Measurements from ENCODE around the gene CEACAM7.
"Not testable (repeated sequence)": the region's sequence is repeated elsewhere in the genome, so short reads cannot be mapped to it uniquely, and the experiment has no call there.

DNA sequence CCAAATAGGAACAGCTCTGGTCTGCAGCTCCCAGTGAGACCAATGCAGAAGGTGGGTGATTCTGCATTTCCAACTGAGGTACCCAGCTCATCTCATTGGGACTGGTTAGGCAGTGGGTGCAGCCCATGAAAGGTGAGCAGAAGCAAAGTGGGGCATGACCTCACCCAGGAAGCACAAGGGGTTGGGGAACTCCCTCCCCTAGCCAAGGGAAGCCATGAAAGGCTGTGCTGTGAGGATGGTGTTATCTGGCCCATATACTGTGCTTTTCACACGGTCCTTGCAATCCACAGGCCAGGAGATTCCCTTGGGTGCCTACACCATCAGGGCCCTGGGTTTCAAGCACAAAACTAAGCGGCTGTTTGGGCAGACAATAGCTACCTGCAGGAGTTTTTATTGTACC lies 31.3 kb downstream of the CEACAM7 start:
- TF ChIP-seq, protein P1, sequence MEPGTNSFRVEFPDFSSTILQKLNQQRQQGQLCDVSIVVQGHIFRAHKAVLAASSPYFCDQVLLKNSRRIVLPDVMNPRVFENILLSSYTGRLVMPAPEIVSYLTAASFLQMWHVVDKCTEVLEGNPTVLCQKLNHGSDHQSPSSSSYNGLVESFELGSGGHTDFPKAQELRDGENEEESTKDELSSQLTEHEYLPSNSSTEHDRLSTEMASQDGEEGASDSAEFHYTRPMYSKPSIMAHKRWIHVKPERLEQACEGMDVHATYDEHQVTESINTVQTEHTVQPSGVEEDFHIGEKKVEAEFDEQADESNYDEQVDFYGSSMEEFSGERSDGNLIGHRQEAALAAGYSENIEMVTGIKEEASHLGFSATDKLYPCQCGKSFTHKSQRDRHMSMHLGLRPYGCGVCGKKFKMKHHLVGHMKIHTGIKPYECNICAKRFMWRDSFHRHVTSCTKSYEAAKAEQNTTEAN (CRISPR knock-in tag; conservative IDR thresholded peaks at IDR 0.05) = not testable (repeated sequence)
- not testable (repeated sequence) for TF ChIP-seq HDAC1 (CRISPR knock-in tag; IDR thresholded peaks at IDR 0.05); ZNF547 (CRISPR knock-in tag; IDR thresholded peaks at IDR 0.05); ZNF558 (CRISPR knock-in tag; IDR thresholded peaks at IDR 0.05; ENCODE audit: borderline replicate concordance); ZSCAN29 (CRISPR knock-in tag; conservative IDR thresholded peaks at IDR 0.05); HCFC1 (IDR thresholded peaks at IDR 0.05; ENCODE audit: low read depth, low read length); TBL1XR1 (IDR thresholded peaks at IDR 0.05; ENCODE audit: borderline replicate concordance, low read length, partially characterized antibody)
- TF ChIP-seq, protein P2, sequence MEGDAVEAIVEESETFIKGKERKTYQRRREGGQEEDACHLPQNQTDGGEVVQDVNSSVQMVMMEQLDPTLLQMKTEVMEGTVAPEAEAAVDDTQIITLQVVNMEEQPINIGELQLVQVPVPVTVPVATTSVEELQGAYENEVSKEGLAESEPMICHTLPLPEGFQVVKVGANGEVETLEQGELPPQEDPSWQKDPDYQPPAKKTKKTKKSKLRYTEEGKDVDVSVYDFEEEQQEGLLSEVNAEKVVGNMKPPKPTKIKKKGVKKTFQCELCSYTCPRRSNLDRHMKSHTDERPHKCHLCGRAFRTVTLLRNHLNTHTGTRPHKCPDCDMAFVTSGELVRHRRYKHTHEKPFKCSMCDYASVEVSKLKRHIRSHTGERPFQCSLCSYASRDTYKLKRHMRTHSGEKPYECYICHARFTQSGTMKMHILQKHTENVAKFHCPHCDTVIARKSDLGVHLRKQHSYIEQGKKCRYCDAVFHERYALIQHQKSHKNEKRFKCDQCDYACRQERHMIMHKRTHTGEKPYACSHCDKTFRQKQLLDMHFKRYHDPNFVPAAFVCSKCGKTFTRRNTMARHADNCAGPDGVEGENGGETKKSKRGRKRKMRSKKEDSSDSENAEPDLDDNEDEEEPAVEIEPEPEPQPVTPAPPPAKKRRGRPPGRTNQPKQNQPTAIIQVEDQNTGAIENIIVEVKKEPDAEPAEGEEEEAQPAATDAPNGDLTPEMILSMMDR (CRISPR knock-in tag; IDR thresholded peaks at IDR 0.05) = not testable (repeated sequence)

Data from HepG2 (cell line).